Bone marrow (tissue), 2 donors: ENCODE results near the gene PAEP.

Source experiments
- DNase-seq, 2 donors: peaks; one replicate each; lab custom pipeline; 2025; lab: John Stamatoyannopoulos, UW

The PAEP gene

GRCh38 chr9:135615666-135616618 lies 54.4 kb downstream of the PAEP start:
- no peak for DNase-seq
